ENCODE measurements around the gene FBL. TPM values are rescaled to one million over a fixed set of nuclear protein-coding genes. Genes with fewer than 3 reads are reported as not detected.

Gene FBL
- polyA plus RNA-seq, 1 of the 3 experiments (the other 2 are of a cell fraction) = 371 TPM

DNA sequence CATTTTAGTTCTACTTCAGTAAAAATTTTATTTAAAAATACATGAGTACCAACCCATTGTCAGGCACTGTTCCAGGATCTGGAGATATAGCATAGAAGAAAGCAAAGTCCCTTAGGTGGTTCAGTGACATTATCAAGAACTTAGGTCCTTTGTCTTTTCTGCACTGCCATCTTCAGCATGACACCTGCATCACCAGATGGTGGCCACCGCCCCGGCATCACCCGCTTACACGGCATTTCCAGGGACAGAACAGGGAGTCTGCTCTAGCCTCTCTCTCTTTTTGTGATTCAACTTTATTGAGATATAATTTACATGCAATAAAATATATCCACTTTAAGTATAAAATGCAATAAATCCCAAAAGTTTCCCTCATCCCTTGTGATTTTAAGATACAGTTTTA is 35.8 kb downstream of the FBL start:
- Histone ChIP-seq H3F3A (replicated peaks; ENCODE audit: insufficient read depth) (no peaks in the 10 kb centered on the region), H3K27me3 (ENCODE audit: insufficient read depth) (no peaks in the 10 kb centered on the region), H3K9ac (no peak overlapping the region), H3K27ac (ENCODE audit: low read depth in 2 of 2, low read length in 1 of 2) (no peak overlapping the region), H2AFZ (ENCODE audit: low read depth) (no peak overlapping the region), H3K36me3 (replicated peaks in 1 of 2; ENCODE audit: control insufficient read depth in 1 of 2, insufficient read depth in 2 of 2, low read length in 1 of 2) (no peaks in the 10 kb centered on the region), H3K4me3 (ENCODE audit: low read depth in 2 of 2, low read length in 1 of 2) (no peak overlapping the region), H3K9me3 (no peaks in the 10 kb centered on the region), H3K9me2 (no peaks in the 10 kb centered on the region), H4K20me1 (ENCODE audit: insufficient read depth) (no peaks in the 10 kb centered on the region), H3K79me2 (ENCODE audit: insufficient read depth) (no peaks in the 10 kb centered on the region), H3K4me2 (no peak overlapping the region), H3K4me1 (ENCODE audit: control insufficient read depth in 1 of 2, insufficient read depth in 2 of 2, low read depth in 1 of 2, low read length in 1 of 2) (no peaks in the 10 kb centered on the region)
- ChIA-PET POLR2A (no interaction called here), CTCF (interaction anchor here (1.1 kb wide), 1 partner anchor 34 kb away, joined by 3 read pairs; no protein-coding TSS in a partner anchor)
- DNase-seq = no peak
- 40% methylated on average over 4 of the region's 4 CpGs for WGBS (ENCODE audit: low lambda C conversion rate)
- TF ChIP-seq POLR2AphosphoS5 (IDR thresholded peaks at IDR 0.05; ENCODE audit: low read depth, low read length) = no peak
- no peak for TF ChIP-seq MAX (IDR thresholded peaks at IDR 0.05; ENCODE audit: low read depth)
- TF ChIP-seq RXRA (IDR thresholded peaks at IDR 0.05; ENCODE audit: borderline replicate concordance, low read depth) = no peak
- no peak for TF ChIP-seq NRF1 (IDR thresholded peaks at IDR 0.05; ENCODE audit: low read depth, low read length)
- TF ChIP-seq GATA2 (CRISPR knock-in tag; IDR thresholded peaks at IDR 0.05) = no peak
- TF ChIP-seq SIN3A (IDR thresholded peaks at IDR 0.05; ENCODE audit: borderline replicate concordance, low read depth, low read length) = no peak
- TF ChIP-seq REST (IDR thresholded peaks at IDR 0.05; ENCODE audit: low read depth, low read length) = no peak
- no peak for TF ChIP-seq FOXJ3 (CRISPR knock-in tag; IDR thresholded peaks at IDR 0.05)
- no peak for TF ChIP-seq PBX3 (IDR thresholded peaks at IDR 0.05)
- no peak for TF ChIP-seq YY1 (IDR thresholded peaks at IDR 0.05; ENCODE audit: low read depth)
- TF ChIP-seq, protein P1, sequence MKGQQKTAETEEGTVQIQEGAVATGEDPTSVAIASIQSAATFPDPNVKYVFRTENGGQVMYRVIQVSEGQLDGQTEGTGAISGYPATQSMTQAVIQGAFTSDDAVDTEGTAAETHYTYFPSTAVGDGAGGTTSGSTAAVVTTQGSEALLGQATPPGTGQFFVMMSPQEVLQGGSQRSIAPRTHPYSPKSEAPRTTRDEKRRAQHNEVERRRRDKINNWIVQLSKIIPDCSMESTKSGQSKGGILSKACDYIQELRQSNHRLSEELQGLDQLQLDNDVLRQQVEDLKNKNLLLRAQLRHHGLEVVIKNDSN (IDR thresholded peaks at IDR 0.05; ENCODE audit: borderline replicate concordance, low read depth) = no peak
- TF ChIP-seq GABPA (IDR thresholded peaks at IDR 0.05; ENCODE audit: low read depth) = no peak
- TF ChIP-seq, protein P2, sequence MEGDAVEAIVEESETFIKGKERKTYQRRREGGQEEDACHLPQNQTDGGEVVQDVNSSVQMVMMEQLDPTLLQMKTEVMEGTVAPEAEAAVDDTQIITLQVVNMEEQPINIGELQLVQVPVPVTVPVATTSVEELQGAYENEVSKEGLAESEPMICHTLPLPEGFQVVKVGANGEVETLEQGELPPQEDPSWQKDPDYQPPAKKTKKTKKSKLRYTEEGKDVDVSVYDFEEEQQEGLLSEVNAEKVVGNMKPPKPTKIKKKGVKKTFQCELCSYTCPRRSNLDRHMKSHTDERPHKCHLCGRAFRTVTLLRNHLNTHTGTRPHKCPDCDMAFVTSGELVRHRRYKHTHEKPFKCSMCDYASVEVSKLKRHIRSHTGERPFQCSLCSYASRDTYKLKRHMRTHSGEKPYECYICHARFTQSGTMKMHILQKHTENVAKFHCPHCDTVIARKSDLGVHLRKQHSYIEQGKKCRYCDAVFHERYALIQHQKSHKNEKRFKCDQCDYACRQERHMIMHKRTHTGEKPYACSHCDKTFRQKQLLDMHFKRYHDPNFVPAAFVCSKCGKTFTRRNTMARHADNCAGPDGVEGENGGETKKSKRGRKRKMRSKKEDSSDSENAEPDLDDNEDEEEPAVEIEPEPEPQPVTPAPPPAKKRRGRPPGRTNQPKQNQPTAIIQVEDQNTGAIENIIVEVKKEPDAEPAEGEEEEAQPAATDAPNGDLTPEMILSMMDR (IDR thresholded peaks at IDR 0.05) = no peak
